GM20000 (cell line): ENCODE results near the gene ASGR1.
"Not testable (repeated sequence)": the region's sequence is repeated elsewhere in the genome, so short reads cannot be mapped to it uniquely, and the experiment has no call there.

ENCODE experiments used
- DNase-seq: peaks from one replicate; pipeline ENCODE4 v3.0.0; 2012; ENCODE audit warnings: low spot score
- TF ChIP-seq, protein P1 (sequence below): IDR thresholded peaks from 2 replicates; pipeline ENCODE4 v1.5.1; 2012; ENCODE audit warnings: mild to moderate bottlenecking, control low read depth; ENCODE audit errors: extremely low read depth, missing control alignments

The ASGR1 gene

GRCh38 chr17:7175330-7175733, 3.8 kb downstream of the ASGR1 start:
- TF ChIP-seq, protein P1, sequence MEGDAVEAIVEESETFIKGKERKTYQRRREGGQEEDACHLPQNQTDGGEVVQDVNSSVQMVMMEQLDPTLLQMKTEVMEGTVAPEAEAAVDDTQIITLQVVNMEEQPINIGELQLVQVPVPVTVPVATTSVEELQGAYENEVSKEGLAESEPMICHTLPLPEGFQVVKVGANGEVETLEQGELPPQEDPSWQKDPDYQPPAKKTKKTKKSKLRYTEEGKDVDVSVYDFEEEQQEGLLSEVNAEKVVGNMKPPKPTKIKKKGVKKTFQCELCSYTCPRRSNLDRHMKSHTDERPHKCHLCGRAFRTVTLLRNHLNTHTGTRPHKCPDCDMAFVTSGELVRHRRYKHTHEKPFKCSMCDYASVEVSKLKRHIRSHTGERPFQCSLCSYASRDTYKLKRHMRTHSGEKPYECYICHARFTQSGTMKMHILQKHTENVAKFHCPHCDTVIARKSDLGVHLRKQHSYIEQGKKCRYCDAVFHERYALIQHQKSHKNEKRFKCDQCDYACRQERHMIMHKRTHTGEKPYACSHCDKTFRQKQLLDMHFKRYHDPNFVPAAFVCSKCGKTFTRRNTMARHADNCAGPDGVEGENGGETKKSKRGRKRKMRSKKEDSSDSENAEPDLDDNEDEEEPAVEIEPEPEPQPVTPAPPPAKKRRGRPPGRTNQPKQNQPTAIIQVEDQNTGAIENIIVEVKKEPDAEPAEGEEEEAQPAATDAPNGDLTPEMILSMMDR = no peak
- DNase-seq = no peak

DNA sequence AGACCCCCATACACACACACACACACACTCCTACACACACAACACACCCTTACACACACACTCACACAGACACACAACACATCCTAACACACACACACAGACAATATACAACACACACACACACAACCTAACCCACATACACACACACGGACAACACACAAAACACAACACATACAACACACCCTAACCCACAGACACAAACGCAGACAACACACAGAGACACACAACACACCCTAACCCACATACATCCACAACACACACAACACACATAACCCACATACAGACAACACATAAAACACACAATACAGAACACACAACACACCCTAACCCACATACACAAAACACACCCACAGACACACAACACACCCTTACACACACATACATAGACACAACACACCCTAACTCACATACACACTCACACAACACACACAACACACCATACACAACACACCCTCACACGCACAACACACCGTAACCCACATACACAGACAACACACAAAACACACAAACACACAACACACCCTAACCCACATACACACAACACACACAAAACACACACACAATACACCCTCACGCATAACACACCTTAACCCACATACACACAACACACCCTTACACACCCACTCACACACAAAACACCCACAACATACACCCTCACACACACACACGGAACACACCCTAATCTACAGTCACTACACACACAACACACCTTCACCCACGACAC, 4.4 kb downstream of the ASGR1 start:
- no peak for DNase-seq
- TF ChIP-seq, protein P1 = no peak

DNA sequence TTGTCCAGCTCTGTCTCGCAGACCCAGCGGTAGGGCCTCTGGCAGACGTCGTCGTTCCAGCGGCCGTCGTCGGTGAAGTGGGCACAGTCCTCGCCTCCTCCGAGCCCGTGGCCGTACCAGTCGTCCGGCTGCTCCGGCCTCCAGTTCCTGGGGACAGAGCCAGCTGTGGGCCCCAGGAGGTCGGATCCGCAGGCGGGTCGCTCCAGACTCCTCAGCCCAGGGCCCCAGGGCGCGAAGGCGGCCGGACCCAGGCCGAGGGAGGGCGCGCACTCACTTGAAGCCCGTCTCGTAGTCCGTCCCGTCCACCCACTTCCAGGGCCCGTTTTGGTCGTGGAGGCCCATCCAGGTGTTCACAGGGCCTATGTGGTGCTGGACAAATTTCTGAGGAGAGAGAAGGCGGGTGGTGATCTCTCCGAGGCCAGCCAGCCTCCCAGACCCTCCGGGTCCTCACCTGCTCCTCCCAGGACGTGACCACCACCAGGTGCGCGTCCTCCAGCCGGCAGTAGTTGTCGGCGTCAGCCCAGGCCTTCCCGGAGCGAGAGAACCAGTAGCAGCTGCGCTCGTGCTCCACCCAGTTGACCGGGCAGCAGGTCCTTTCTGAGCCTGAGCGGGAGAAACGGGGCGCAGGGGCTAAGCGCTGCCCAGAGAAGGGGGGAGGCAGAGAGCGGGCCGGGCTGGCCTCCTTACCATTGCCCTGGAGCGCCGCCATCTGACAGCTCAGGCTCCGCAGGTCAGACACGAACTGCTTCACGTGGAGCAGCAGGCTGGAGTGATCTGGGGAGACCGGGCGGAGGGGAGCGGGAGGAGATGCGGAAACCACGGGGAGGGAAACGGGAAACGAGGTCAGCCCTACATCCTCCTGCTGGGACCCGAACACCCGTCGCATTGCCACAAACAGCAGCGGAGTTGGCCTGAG, 5.2 kb downstream of the ASGR1 start:
- TF ChIP-seq, protein P1 = peak; percentile 7
- DNase-seq = peak; percentile 67

- peak; percentile 9 for DNase-seq
Measured at GRCh38 chr17:7172522-7173191, 6.5 kb downstream of the ASGR1 start.

- DNase-seq = not testable (repeated sequence)
Measured at GRCh38 chr17:7169565-7169908, 9.6 kb downstream of the ASGR1 start.

- not testable (repeated sequence) for DNase-seq
Measured at GRCh38 chr17:7168841-7169564, 10.2 kb downstream of the ASGR1 start.

GRCh38 chr17:7167832-7168231, 11.3 kb downstream of the ASGR1 start:
- DNase-seq = no peak
- TF ChIP-seq, protein P1 = no peak

GRCh38 chr17:7166873-7167272, 12.3 kb downstream of the ASGR1 start:
- DNase-seq = no peak

GRCh38 chr17:7159571-7159970, 19.6 kb downstream of the ASGR1 start:
- not testable (repeated sequence) for DNase-seq

More at GRCh38 chr17:7166873-7167272, 12.3 kb downstream of the ASGR1 start:
- TF ChIP-seq, protein P1 = no peak

GRCh38 chr17:7158424-7158823, 20.7 kb downstream of the ASGR1 start:
- not testable (repeated sequence) for DNase-seq
